GM12874 (cell line): ENCODE results near the gene DGKH.

Experiments
- TF ChIP-seq, protein P1 (sequence below): IDR thresholded peaks from 2 replicates; pipeline ENCODE4 v1.5.1; 2011; ENCODE audit warnings: low read depth, mild to moderate bottlenecking, control low read depth, low read length, moderate library complexity; ENCODE audit not compliant: insufficient read depth

DGKH gene, protein sequence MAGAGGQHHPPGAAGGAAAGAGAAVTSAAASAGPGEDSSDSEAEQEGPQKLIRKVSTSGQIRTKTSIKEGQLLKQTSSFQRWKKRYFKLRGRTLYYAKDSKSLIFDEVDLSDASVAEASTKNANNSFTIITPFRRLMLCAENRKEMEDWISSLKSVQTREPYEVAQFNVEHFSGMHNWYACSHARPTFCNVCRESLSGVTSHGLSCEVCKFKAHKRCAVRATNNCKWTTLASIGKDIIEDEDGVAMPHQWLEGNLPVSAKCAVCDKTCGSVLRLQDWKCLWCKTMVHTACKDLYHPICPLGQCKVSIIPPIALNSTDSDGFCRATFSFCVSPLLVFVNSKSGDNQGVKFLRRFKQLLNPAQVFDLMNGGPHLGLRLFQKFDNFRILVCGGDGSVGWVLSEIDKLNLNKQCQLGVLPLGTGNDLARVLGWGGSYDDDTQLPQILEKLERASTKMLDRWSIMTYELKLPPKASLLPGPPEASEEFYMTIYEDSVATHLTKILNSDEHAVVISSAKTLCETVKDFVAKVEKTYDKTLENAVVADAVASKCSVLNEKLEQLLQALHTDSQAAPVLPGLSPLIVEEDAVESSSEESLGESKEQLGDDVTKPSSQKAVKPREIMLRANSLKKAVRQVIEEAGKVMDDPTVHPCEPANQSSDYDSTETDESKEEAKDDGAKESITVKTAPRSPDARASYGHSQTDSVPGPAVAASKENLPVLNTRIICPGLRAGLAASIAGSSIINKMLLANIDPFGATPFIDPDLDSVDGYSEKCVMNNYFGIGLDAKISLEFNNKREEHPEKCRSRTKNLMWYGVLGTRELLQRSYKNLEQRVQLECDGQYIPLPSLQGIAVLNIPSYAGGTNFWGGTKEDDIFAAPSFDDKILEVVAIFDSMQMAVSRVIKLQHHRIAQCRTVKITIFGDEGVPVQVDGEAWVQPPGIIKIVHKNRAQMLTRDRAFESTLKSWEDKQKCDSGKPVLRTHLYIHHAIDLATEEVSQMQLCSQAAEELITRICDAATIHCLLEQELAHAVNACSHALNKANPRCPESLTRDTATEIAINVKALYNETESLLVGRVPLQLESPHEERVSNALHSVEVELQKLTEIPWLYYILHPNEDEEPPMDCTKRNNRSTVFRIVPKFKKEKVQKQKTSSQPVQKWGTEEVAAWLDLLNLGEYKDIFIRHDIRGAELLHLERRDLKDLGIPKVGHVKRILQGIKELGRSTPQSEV

DNA sequence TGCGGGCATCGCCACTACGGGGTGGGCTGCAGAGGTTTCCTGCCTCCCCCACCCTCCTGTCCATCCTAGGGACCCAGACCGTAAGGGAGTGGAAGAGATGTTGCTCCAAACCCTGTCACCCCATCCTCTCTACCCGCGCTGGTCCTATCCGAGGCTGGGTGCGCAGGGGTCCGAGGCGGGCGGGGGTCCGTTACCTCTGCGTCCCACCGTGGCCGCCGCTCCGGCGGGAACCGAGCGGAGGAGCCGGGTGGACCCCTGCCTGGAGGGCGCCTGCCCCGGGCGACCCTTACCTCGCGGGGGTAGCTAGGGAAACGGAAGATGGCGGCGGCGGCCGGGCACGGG is at the start of gene DGKH:
TSS of gene DGKH (plus strand) at position 307 of the 342 bp plus-strand sequence. CDS start 126 bp downstream, outside the sequence.
- TF ChIP-seq, protein P1, sequence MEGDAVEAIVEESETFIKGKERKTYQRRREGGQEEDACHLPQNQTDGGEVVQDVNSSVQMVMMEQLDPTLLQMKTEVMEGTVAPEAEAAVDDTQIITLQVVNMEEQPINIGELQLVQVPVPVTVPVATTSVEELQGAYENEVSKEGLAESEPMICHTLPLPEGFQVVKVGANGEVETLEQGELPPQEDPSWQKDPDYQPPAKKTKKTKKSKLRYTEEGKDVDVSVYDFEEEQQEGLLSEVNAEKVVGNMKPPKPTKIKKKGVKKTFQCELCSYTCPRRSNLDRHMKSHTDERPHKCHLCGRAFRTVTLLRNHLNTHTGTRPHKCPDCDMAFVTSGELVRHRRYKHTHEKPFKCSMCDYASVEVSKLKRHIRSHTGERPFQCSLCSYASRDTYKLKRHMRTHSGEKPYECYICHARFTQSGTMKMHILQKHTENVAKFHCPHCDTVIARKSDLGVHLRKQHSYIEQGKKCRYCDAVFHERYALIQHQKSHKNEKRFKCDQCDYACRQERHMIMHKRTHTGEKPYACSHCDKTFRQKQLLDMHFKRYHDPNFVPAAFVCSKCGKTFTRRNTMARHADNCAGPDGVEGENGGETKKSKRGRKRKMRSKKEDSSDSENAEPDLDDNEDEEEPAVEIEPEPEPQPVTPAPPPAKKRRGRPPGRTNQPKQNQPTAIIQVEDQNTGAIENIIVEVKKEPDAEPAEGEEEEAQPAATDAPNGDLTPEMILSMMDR = no peak

DNA sequence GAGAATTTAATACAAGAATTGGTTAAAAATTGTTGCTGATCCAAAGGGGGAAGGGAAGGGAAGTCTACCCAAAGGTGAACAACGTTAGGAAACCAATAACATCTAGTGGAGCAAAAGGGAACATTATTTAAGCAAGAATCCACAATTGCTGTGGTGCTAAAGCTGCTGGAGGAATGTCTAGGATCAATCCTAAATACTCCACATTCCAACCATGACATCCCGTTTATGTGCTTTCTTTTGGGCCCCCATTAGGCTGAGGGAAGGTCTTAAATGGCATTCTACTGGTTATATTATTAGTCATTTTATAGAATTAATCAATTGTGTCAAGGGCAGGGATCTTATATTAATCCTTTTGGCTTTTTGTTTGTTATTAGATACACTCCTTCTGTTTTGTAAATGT is 47.6 kb upstream of the DGKH start:
- TF ChIP-seq, protein P1 = no peak

DNA sequence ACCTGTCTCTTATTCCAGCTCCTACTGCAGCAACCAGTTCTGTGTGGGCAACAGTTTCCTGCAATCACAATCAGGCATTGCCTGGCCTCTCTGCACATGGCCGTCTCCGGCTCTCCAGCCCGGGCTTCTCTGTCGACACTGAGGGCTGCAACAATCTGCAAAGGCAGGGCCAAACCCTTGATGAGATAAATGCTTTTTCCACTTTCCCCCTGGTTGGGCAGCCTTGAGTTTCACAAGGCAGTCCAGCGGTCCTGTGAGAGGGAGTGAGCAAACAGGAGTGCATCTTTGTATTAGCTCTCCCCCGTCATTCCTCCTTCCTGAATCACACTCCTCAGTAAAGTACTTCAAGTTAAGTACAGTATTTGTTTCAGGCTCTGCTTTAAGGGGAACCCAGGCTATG is 46.9 kb upstream of the DGKH start:
- TF ChIP-seq, protein P1 = no peak

DNA sequence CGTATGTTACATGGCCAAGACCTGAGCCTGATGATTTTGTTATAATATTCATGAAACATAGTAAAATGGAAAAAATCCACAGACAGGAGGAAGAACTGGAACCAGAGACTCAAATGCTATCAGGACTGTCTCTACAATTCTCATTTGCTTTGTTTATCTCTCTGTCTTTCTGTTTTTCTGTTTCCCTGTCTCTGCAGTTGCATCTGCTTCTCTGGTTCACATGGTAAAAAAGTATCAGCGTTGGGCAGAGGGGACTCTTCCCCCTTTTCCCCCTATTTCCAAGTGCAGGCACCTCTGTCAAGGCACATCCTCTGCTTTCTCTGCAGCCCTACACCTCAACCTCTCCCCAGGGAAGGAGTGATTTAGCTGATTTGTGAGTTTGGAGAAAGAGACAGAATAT is 46.4 kb upstream of the DGKH start:
- TF ChIP-seq, protein P1 = no peak

DNA sequence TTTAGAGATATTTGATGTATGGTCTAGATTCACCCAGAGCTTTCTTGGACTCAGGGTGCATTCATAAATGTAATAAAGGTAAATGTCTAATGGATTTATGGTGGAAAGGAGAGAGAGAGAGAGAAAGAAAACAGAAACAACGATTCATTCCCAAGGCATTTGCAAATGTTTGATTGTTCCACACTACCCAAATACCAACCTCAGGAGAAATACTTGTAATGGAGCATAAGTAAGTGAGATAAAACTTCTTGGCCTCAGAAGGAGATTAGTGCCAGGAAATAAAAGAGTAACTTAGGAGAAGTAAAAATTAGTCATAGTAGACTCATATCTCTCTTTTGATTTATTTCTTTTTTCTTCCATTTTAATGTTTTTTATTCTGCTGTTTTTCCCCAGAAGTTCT is 40.6 kb upstream of the DGKH start:
- TF ChIP-seq, protein P1 = no peak

DNA sequence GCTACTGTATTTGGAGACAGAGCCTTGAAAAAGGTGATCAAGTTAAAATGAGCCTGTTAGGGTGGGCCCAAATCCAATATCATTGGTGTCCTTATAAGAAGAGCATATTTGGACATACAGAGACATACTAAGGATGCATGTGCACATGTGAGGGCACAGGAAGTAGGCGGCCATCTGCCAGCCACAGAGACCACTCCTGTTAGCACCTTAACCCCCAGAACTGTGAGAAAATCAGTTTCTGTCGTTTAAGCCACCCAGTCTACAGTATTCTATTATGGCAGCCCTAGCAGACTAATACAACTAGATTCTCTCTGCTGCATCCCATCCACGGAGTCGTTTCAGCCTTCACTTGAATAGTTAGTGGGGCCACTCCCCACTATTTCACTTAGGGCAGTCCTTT is 39.4 kb upstream of the DGKH start:
- TF ChIP-seq, protein P1 = no peak
